ENCODE measurements around the gene DIPK1A.

Gene DIPK1A

DNA sequence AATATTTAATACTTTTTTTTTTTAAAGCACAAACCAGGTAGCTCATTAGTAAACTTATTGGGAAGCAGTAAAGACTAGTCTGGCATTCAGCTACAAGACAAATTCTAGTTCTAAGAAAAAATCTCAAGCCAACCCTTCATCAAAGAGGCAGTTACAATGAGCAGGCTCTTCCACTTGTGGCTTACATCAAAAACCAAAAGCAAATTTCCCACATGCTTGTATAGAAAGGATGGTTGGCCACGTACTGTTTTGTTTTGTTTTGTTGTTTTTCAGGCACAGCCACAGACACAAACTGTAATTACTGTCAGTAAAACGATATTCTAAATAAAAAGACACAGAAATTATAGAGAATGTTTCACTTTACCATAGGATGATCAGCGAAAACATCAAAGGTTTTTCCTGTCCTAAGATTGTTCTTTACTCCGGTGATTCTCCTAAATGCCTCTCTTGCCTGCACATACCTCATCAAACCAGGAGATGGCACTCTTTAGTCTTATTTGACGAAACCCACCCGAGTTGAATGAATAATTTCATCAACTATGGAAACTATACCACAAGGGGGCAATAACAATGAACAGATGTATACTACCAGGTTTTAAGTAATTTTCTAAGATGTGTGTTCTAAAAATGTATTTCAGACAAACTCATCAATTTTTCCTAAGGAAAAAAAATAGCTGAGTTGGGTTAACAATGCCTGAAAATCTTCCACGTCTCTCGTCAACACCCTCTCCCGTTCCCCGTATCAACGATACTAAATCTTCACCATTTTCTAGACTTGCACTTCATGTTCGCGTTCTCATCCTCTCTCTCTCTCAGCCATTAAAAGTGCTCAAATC lies 102.5 kb downstream of the DIPK1A start:
- DNase-seq = peak; percentile 79
- Histone ChIP-seq H2AFZ (ENCODE audit: low read depth, low read length) (peak overlapping the region; percentile 57), H3K4me1 (ENCODE audit: insufficient read depth, low read length) (peaks cover 23% of the 10 kb centered on the region), H3K4me3 (ENCODE audit: low read depth in 1 of 2, low read length in 2 of 2) (peak overlapping the region; percentile 5 to 48; a peak in 3 of 4 replicates), H3K79me2 (ENCODE audit: insufficient read depth, low read length) (peaks cover 29% of the 10 kb centered on the region), H3K36me3 (ENCODE audit: insufficient read depth, low read length) (no peaks in the 10 kb centered on the region), H3K27ac (ENCODE audit: low read length) (peak overlapping the region; percentile 68), H3K9me3 (ENCODE audit: insufficient read depth, low read length, severe bottlenecking) (no peaks in the 10 kb centered on the region), H3K4me2 (ENCODE audit: insufficient read depth, low read length) (peak overlapping the region; percentile 67), H4K20me1 (ENCODE audit: insufficient read depth, low read length) (no peaks in the 10 kb centered on the region), H3K27me3 (ENCODE audit: insufficient read depth, low read length, poor library complexity) (no peaks in the 10 kb centered on the region), H3K9ac (ENCODE audit: low read depth, low read length) (peak overlapping the region; percentile 42)
- TF ChIP-seq, protein P1, sequence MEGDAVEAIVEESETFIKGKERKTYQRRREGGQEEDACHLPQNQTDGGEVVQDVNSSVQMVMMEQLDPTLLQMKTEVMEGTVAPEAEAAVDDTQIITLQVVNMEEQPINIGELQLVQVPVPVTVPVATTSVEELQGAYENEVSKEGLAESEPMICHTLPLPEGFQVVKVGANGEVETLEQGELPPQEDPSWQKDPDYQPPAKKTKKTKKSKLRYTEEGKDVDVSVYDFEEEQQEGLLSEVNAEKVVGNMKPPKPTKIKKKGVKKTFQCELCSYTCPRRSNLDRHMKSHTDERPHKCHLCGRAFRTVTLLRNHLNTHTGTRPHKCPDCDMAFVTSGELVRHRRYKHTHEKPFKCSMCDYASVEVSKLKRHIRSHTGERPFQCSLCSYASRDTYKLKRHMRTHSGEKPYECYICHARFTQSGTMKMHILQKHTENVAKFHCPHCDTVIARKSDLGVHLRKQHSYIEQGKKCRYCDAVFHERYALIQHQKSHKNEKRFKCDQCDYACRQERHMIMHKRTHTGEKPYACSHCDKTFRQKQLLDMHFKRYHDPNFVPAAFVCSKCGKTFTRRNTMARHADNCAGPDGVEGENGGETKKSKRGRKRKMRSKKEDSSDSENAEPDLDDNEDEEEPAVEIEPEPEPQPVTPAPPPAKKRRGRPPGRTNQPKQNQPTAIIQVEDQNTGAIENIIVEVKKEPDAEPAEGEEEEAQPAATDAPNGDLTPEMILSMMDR (IDR thresholded peaks at IDR 0.05; ENCODE audit: borderline replicate concordance, extremely low read depth, low read length, poor library complexity, severe bottlenecking) = peak; percentile 99
- TF ChIP-seq EZH2 (IDR thresholded peaks at IDR 0.05; ENCODE audit: borderline replicate concordance, low read depth, low read length, severe bottlenecking) = no peak
- ATAC-seq (ENCODE audit: insufficient read depth, low read depth) = peak; percentile 82

DNA sequence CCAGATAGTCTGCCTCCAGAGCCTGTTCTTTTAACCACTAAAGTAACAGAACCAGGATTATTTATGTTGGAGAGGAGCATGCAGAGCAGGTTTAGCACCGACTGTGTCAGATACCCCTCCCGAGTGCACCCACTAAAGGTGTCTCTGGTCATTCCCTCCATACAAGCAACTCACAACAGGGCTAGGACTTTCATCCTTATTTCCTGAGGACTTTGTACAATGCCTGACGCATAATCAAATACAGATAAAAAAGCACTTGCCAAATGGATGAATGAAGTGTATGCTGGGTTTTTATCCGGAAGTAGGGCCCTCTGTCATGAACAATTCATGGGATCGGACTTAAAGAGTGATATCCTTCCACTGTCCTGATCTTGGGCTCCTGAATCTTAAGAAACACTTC lies 103.4 kb downstream of the DIPK1A start:
- ATAC-seq (ENCODE audit: insufficient read depth, low read depth) (no peak), DNase-seq (no peak)
- Histone ChIP-seq H3K4me3 (ENCODE audit: low read depth in 1 of 2, low read length in 2 of 2) (no peak overlapping the region), H2AFZ (ENCODE audit: low read depth, low read length) (no peak overlapping the region), H4K20me1 (ENCODE audit: insufficient read depth, low read length) (no peaks in the 10 kb centered on the region), H3K9ac (ENCODE audit: low read depth, low read length) (no peak overlapping the region), H3K27me3 (ENCODE audit: insufficient read depth, low read length, poor library complexity) (no peaks in the 10 kb centered on the region), H3K4me1 (ENCODE audit: insufficient read depth, low read length) (peaks cover 23% of the 10 kb centered on the region), H3K4me2 (ENCODE audit: insufficient read depth, low read length) (no peak overlapping the region), H3K9me3 (ENCODE audit: insufficient read depth, low read length, severe bottlenecking) (no peaks in the 10 kb centered on the region), H3K79me2 (ENCODE audit: insufficient read depth, low read length) (peaks cover 31% of the 10 kb centered on the region), H3K36me3 (ENCODE audit: insufficient read depth, low read length) (no peaks in the 10 kb centered on the region), H3K27ac (ENCODE audit: low read length) (no peak overlapping the region)
- TF ChIP-seq, protein P1 (IDR thresholded peaks at IDR 0.05; ENCODE audit: borderline replicate concordance, extremely low read depth, low read length, poor library complexity, severe bottlenecking) = no peak
- no peak for TF ChIP-seq EZH2 (IDR thresholded peaks at IDR 0.05; ENCODE audit: borderline replicate concordance, low read depth, low read length, severe bottlenecking)

DNA sequence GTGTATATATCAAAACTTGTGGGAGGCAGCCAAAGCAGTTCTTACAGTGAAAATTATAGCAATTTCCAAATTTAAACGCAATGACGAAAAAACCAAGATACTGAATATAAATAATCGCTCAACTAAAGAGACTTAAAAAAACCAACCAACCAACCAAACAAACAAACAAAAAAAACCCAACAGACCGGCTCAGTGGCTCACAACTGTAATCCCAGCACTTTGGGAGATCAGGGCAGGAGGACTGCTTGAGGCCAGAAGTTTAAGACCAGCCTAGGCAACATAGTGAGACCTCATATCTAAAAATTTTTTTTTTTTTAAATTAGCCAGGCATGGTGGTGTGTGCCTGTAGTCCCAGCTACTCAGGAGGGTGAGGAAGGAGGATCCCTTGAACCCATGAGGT lies 106.0 kb downstream of the DIPK1A start:
- TF ChIP-seq EZH2 (IDR thresholded peaks at IDR 0.05; ENCODE audit: borderline replicate concordance, low read depth, low read length, severe bottlenecking) = no peak
- TF ChIP-seq, protein P1 (IDR thresholded peaks at IDR 0.05; ENCODE audit: borderline replicate concordance, extremely low read depth, low read length, poor library complexity, severe bottlenecking) = no peak
- ATAC-seq (ENCODE audit: insufficient read depth, low read depth) = no peak
- H3K4me1 ChIP-seq (ENCODE audit: insufficient read depth, low read length) = peaks cover 35% of the 10 kb centered on the region

More for the DNA sequence above, 106.0 kb downstream of the DIPK1A start:
- no peak overlapping the region for H3K9ac ChIP-seq (ENCODE audit: low read depth, low read length)
- H3K36me3 ChIP-seq (ENCODE audit: insufficient read depth, low read length) = peaks cover 3% of the 10 kb centered on the region
- no peaks in the 10 kb centered on the region for H3K27me3 ChIP-seq (ENCODE audit: insufficient read depth, low read length, poor library complexity)
- peaks cover 31% of the 10 kb centered on the region for H3K79me2 ChIP-seq (ENCODE audit: insufficient read depth, low read length)
- H4K20me1 ChIP-seq (ENCODE audit: insufficient read depth, low read length) = no peaks in the 10 kb centered on the region
- no peak overlapping the region for H3K4me3 ChIP-seq (ENCODE audit: low read depth in 1 of 2, low read length in 2 of 2)
- no peak overlapping the region for H2AFZ ChIP-seq (ENCODE audit: low read depth, low read length)
- DNase-seq = no peak
- H3K9me3 ChIP-seq (ENCODE audit: insufficient read depth, low read length, severe bottlenecking) = no peaks in the 10 kb centered on the region
- no peak overlapping the region for H3K4me2 ChIP-seq (ENCODE audit: insufficient read depth, low read length)
- H3K27ac ChIP-seq (ENCODE audit: low read length) = no peak overlapping the region

Data from DND-41 (cell line).